Anterior cingulate cortex (tissue), 58 donors: Measurements from ENCODE around the gene EVL.

Source experiments
- DNase-seq, 58 donors: peaks; one replicate each; lab custom pipeline; 2025; lab: John Stamatoyannopoulos, UW

EVL gene

GRCh38 chr14:100037353-100037752 is 27.9 kb upstream of the EVL start:
- DNase-seq = peak in 1 of 58 donors; percentile 61

DNA sequence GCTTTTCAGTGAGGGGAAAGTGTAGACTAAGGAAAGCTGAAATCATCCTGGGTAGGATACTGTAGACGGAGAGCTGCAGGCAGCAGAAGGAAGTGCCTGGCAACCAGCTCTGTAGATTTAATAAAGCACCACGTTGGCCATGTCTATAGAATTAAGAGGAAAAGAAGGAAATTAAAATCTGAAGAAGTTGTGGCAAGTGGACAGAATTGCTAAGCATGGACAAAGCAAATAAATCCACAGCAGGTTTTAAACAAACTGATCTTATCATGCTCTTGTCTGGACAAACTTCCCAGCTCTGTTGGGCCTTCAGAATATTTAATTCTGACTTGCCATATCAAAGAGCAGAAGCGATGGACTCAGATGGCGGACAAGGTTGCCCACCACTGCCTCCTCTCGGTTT is 27.2 kb upstream of the EVL start:
- no peak for DNase-seq

- no peak for DNase-seq
Measured at GRCh38 chr14:100039903-100040302, 25.3 kb upstream of the EVL start.

GRCh38 chr14:100041271-100041670 is 24.0 kb upstream of the EVL start:
- DNase-seq = no peak

GRCh38 chr14:100042286-100042685 is 22.9 kb upstream of the EVL start:
- no peak for DNase-seq

GRCh38 chr14:100045642-100046344 is 19.4 kb upstream of the EVL start:
- DNase-seq = no peak

DNA sequence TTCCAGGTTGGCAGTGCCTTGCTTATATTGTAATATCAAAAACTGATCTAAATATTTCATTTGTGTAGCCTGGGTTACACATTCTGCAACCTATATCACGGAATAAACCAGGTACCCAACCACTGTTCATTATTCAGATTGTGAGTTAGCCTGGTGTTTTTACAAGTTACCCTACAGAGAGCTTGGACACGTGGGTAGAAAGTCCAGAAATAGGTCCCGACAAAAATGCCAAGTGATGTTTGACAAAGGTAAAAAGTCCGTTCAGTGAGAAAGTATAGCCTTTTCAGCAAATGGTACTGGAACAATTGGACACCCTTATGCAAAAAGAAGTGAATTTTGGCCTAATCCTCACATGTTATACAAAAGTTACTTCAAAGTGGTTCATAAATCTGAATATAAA is 17.6 kb upstream of the EVL start:
- no peak for DNase-seq

DNA sequence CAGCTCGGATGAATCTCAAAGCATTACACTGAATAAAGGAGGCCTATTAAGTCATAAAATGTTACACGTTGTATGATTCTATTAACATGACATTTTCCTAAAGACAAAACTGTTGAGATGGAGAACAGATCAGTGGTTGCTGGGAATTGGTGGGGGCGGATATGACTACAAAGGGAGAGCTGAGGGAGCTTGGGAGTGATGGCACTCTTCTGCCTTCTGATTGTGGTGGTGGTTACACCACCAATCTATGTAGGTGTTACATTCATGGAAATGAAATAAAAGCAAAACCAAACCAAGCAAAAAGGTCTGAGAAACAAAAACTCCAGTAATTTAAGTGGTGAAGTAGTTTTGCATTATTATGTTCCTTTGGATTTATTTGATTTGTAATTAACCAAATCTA is 16.4 kb upstream of the EVL start:
- no peak for DNase-seq

DNA sequence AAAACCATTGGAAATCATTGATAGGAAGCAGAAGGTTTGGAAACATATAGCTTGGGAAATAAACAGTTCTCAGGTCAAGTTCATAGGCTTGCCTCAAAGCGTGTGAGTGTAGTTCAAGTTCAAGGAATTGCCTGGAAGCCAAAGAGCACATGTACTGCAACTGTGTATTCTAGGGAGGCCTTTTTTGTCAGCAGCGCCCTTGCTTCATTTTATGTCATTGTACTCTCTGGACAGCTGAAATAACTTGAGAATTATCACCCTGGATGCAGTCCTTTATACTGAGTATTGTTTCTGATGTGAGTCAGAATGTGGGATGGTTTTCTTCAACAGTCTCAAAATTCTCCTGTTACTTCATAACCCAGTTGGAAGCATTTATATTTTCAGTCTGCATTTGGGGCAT is 16.0 kb upstream of the EVL start:
- DNase-seq = no peak

DNA sequence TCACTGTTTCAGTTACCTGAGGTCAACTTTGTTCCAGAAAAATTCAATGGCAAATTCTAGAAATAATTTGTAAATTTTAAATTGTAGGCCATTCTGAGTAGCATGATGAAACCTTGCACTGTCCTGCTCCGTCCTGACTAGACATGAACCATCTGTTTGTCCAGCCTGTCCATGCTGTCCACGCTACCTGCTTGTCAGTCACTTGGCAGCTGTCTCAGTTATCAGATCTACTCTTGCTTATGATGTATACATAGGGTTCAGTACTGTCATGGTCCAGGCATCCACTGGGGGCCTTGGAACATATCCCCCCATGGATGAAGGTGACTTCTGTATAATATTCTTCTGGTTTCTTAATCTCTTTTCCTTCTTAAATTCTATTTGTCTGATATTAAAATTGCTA is 14.1 kb upstream of the EVL start:
- no peak for DNase-seq

- no peak for DNase-seq
Measured at GRCh38 chr14:100051543-100051942, 13.7 kb upstream of the EVL start.

DNA sequence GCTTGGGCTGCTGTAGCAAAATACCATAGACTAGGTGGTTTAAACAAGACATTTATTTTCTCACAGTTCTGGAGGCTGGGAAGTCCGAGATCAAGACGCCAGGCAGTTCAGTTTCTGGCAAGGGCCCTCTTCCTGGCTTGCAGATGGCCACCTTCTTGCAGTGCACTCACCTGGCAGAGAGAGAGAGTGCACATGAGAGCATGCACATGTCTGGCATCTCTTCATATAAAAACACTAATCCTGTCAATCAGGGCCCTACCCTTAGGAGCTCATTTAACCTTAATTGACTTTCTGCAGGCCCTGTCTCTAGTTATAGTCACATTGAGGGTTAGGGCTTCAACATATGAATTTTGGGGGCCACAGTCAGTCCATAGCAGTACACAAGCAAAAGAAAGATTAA is 12.4 kb upstream of the EVL start:
- DNase-seq = no peak

DNA sequence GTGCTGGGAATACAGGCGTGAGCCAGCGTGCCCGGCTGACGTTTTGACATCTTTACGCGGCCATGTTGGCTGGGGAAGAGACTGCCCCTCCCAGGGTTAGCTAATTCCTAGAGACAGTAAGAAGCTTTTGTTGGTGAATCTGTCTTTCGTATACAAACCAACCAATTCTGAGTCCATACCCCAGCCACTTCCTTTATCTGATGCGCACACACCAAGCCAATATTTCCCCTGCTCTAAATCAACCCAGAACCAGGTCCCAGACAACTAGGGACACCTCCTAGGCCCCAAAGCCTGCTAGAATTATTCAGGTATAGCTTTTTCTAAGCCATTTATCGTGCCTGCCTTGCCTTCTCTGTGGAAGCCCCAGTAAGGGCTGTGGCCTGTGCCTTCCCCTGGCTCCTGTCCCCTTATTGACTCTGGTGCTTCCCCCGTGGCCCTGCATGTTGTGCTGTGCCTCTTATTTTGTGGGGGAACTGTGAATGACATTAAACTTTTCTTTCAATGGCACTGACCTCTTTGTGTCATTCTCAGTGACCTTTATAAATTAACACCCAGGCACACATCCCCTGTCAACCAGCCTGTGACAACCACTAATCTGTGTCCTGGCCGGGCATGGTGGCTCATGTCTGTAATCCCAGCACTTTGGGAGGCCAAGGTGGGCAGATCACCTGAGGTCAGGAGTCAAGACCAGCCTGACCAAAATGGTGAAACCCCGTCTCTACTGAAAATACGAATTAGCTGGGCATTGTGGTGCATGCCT is 10.7 kb upstream of the EVL start:
- no peak for DNase-seq

- no peak for DNase-seq
Measured at GRCh38 chr14:100056431-100056830, 8.8 kb upstream of the EVL start.

GRCh38 chr14:100056964-100057795 is 8.0 kb upstream of the EVL start:
- DNase-seq = no peak

DNA sequence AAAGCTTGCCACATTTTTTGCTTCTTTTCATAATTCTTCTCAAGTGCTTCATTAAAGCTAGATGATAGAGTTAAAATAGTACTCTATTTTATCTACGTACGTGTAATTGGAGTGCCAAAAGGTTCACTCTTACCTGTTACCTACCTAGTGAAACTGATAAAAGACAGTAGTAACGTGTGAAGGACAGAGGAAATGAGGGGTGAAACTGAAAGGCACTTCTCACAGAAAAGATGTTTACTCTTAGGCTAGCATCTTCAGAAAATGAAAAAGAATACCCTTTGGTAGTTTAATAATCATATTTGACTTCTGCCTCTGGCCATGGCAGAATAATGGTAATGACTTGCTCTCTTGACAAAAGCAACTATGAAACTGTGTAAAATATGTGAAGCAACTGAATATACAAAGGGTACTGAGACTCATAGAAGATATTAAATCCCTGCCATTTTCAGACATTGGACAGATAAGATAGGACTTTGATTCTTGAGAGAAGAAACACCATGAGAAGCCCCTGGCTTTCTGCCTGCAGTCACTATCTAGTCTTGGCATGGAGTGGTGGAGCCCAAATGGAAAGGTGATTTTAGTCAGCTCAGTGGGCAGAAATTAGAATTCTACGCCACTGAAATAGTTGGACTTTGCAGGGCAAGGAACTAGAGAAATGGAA is 6.3 kb upstream of the EVL start:
- DNase-seq = no peak

DNA sequence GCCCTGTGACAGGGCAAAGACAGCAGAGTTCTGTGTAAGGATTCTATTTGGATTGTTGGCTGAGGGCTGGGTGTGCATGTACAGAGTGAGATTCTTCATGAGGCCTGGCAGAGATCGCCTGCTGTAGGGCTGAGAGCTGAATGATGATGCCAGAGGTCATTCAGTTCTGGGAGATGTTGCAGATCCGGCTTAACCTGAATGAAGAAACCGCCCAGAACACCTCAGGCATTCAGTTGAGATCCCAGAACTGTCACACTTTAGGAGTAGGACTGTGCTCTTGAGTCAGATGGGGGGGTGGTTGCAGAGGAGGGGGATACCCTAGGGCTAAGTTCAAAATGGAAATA is 5.8 kb upstream of the EVL start:
- no peak for DNase-seq

DNA sequence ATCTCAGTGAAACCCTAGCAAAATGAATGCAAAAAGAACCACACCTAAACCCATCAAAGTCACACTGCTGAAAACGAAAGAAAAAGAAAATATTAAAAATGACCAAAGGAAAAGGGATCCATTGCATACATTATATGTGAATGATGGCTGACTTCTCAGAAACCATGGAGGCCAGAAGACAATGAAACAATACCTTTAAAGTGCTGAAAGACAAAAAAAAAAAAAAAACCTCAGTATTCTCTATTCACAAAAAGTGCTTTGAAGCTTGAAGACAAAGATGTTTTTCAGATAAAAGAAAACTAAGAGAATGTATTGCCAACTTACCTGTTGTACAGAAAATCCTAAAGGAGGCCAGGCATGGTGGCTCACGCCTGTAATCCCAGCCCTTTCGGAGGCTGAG is 4.5 kb upstream of the EVL start:
- no peak for DNase-seq

DNA sequence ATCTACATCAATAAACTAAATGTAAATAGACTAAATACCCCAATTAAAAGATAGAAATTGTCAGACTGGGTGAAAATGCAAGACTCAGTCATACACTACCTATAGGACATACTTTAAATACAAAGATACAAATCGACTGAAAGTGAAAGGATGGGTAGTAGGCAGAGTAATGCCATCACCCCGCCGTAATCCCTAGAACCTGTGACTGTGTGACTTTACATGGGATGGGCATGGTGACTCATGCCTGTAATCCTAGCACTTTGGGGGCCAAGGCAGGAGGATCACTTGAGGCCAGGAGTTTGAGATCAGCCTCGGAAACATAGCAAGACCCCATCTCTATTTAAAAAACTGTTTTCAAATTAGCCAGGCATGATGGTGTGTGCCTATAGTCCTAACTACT is 2.6 kb upstream of the EVL start:
- no peak for DNase-seq

- DNase-seq = no peak
Measured at GRCh38 chr14:100063314-100063941, 1.8 kb upstream of the EVL start.
